Heart left ventricle (tissue), 16 donors: ENCODE results near the gene PEMT. TPM values are rescaled to one million over a fixed set of nuclear protein-coding genes. Genes with fewer than 3 reads are reported as not detected.
A peak's percentile ranks its signal among the peaks of the same experiment; 100 is the strongest.

Experiments used
- ATAC-seq, 4 donors: fragments of 200-7000 bp; cut with Tn5 transposase; one replicate each; pipeline ENCODE4 v1.9.1; 2020 to 2022; ENCODE audit warnings: moderate library complexity in 4 of 4, mild to moderate bottlenecking in 3 of 4, moderate number of reproducible peaks in 1 of 4
- DNase-seq, 5 donors: peaks; one replicate each; pipeline ENCODE4 v3.0.0-alpha.2; 2020
- H3K27ac ChIP-seq, 12 donors: fragments of 200-600 bp; sonication (generic) in 4 of 12; one replicate each; pipeline versions ENCODE4 v1.5.0 to v1.8.0; 2016 to 2022; ENCODE audit warnings: mild to moderate bottlenecking in 2 of 12
- H3K27me3 ChIP-seq, 9 donors: fragments of 200-600 bp; sonication (generic) in 2 of 9; one replicate each; pipeline versions ENCODE4 v1.5.1 to v1.8.0; 2016 to 2022; ENCODE audit warnings: mild to moderate bottlenecking in 3 of 9
- H3K36me3 ChIP-seq, 9 donors: fragments of 200-600 bp; sonication (generic) in 2 of 9; one replicate each; pipeline versions ENCODE4 v1.5.0 to v1.8.0; 2018 to 2022; ENCODE audit warnings: mild to moderate bottlenecking in 2 of 9
- H3K4me1 ChIP-seq, 12 donors: fragments of 200-600 bp; sonication (generic) in 4 of 12; one replicate each; pipeline versions ENCODE4 v1.5.0 to v1.8.0; 2016 to 2022; ENCODE audit warnings: mild to moderate bottlenecking in 3 of 12
- H3K4me3 ChIP-seq, 12 donors: fragments of 200-600 bp; sonication (generic) in 4 of 12; one replicate each; pipeline versions ENCODE4 v1.5.0 to v1.8.0; 2017 to 2022; ENCODE audit warnings: mild to moderate bottlenecking in 9 of 12, moderate library complexity in 4 of 12
- H3K9me3 ChIP-seq, 12 donors: fragments of 200-600 bp; sonication (generic) in 4 of 12; one replicate each; pipeline versions ENCODE4 v1.5.0 to v1.8.0; 2016 to 2022; ENCODE audit warnings: mild to moderate bottlenecking in 1 of 12
- CTCF ChIP-seq, 12 donors: fragments of 200-600 bp; sonication (generic) in 4 of 12; IDR thresholded peaks; one replicate each; pipeline versions ENCODE4 v1.5.0 to v1.8.0; 2018 to 2022; ENCODE audit warnings: antibody characterized with exemption in 12 of 12, mild to moderate bottlenecking in 5 of 12
- POLR2A ChIP-seq, 2 donors: fragments of 450-650 bp; IDR thresholded peaks; one replicate each; pipeline ENCODE4 v1.6.1; 2017; ENCODE audit warnings: antibody characterized with exemption in 2 of 2, mild to moderate bottlenecking in 2 of 2, moderate library complexity in 2 of 2
- WGBS, 4 donors: extraction: QIAGEN DNeasy Blood & Tissue Kit in 2 of 4; methylation state at CpG; one replicate each; pipeline versions ENCODE4 v1.1.5 to v1.1.7; 2013 to 2018; 5-methylcytosine and 5-hydroxymethylcytosine counted together
- intact Hi-C, 10 donors: fragments of 100-400 bp; cut with DNase I; formaldehyde crosslinking; loops; one replicate each; pipeline versions ENCODE4 v1.11.1 to v1.14.2; 2022
- polyA plus RNA-seq, 2 donors: library from polyadenylated mRNA; stranded (reverse); fragments of 200-250 nt; gene quantifications; one replicate each; pipeline ENCODE4 v1.2.3, GENCODE V29; 2013
- total RNA-seq, 9 donors: library from RNA; depleted of rRNA in 2 of 9; stranded (reverse); fragments of >200 nt in 2 of 9; fragmentation: NEBNext Ultra II Directional in 3 of 9; extraction: Animal tissue kit (Norgen Biotek cat#: 25700) in 3 of 9; gene quantifications; one replicate each; pipeline versions ENCODE4 v1.1.0 to v1.2.4, GENCODE V29; 2016 to 2023
- donor health status: ischemic (EF 13 %, LVEDD 7.1; RV severe dilation, severe dysfunction).
- donor health status: healthy with polysubstance abuse.
- donor health status: DM: no; HTN: yes; CAD: no.
- donor health status: DM: no; HTN: no; CAD: no.
- donor health status: ischemic (EF 25% LVEDD 6.9; RV normal size, moderate dysfunction).
- donor health status: ischemic (EF 25% LVEDD 5.7; RV mildly dilated, moderate dysfunction).
- donor health status: healthy.
- donor health status: DM: yes; HTN: yes; CAD: no.
- donor health status: ischemic (EF 35%, LVEDD 5.7; RV mildly dilated, moderate dysfunction).
- donor health status: nonischemic (EF 11% LVEDD 7.7; RV severe dilation, severe dysfunction).
- donor health status: DM: yes; HTN: yes; CAD: no.
- donor health status: PGD.
- donor health status: ischemic (EF 29% LVEDD 5.4; RV normal size, mild dysfunction).
- donor health status: nonischemic (EF 23%, LVEDD 6.1; RV moderate dilation, normal function).

The PEMT gene
- total and polyA plus RNA-seq, 11 donors: 15.7 to 42.2 (median 25.4) TPM

DNA sequence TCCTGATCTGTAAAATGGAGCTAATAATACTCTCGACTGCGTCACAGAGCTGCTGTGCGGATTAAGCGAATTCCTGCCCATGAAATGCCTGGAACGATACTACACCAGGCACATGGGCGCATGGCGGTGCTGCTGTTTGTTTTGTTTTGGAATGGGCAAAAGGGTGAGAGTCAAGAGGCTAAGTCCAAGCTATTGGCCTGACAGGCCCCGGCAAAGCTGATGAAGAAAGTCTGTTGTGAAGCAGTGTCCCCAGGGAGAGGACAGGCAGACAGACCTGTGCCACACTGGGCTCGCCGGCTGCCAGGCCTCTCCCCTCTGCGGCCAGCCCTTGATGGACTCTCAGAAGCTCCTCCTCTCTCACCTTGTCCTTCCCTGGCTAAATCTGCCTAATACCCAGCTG, 64.0 kb downstream of the PEMT start:
- no peak for TF ChIP-seq POLR2A (IDR thresholded peaks at IDR 0.05)
- TF ChIP-seq CTCF (IDR thresholded peaks at IDR 0.05): no peak
- 74 to 83% (median 78%) methylated on average over 11 of the region's 11 CpGs for WGBS, 4 donors
- Histone ChIP-seq H3K27ac (peak overlapping the region in 8 of 12 donors; percentile 56 to 85 (median 74)), H3K4me1 (peaks cover 0 to 41% (median 14%) of the 10 kb centered on the region in 12 donors), H3K27me3 (no peaks in the 10 kb centered on the region), H3K36me3 (no peaks in the 10 kb centered on the region), H3K4me3 (no peak overlapping the region), H3K9me3 (peaks cover 0 to 3% (median 0%) of the 10 kb centered on the region in 12 donors)
- ATAC-seq: peak in 3 of 4 donors; percentile 16 to 33 (median 30)
- DNase-seq: no peak
- intact Hi-C loops: loop anchor here in 1 of 10 donors (5.0 kb wide), 1 partner anchor 40 kb away; no protein-coding TSS in a partner anchor

- TF ChIP-seq CTCF (IDR thresholded peaks at IDR 0.05) (no peak), POLR2A (IDR thresholded peaks at IDR 0.05) (no peak)
- H3K4me1 ChIP-seq: peaks cover 0 to 41% (median 14%) of the 10 kb centered on the region in 12 donors
- H3K4me3 ChIP-seq: no peak overlapping the region
- peak overlapping the region in 11 of 12 donors; percentile 30 to 85 (median 73) for H3K27ac ChIP-seq
- WGBS, 4 donors: 38 to 61% (median 54%) methylated on average over 14 of the region's 14 CpGs
- H3K9me3 ChIP-seq: no peaks in the 10 kb centered on the region
- intact Hi-C loops: loop anchor here in 2 of 10 donors (1.0 to 5.0 kb wide), 2 partner anchors 19 to 41 kb away; no protein-coding TSS in a partner anchor
- ATAC-seq: peak; percentile 86 to 92 (median 90)
- H3K27me3 ChIP-seq: no peaks in the 10 kb centered on the region
- peak; percentile 48 to 86 (median 66) for DNase-seq
- H3K36me3 ChIP-seq: no peaks in the 10 kb centered on the region
Observed at GRCh38 chr17:17526369-17526768, 65.1 kb downstream of the PEMT start.

GRCh38 chr17:17525956-17526355, 65.6 kb downstream of the PEMT start:
- Histone ChIP-seq H3K4me1 (peaks cover 0 to 41% (median 14%) of the 10 kb centered on the region in 12 donors), H3K36me3 (peaks cover 0 to 2% (median 0%) of the 10 kb centered on the region in 9 donors), H3K4me3 (no peak overlapping the region), H3K27ac (peak overlapping the region in 11 of 12 donors; percentile 30 to 85 (median 73)), H3K9me3 (no peaks in the 10 kb centered on the region), H3K27me3 (no peaks in the 10 kb centered on the region)
- peak in 2 of 5 donors; percentile 17 to 20 for DNase-seq
- no peak for TF ChIP-seq POLR2A (IDR thresholded peaks at IDR 0.05)
- TF ChIP-seq CTCF (IDR thresholded peaks at IDR 0.05): no peak
- 52 to 80% (median 62%) methylated on average over 6 of the region's 6 CpGs for WGBS, 4 donors
- intact Hi-C loops: loop anchor here in 2 of 10 donors (1.0 to 5.0 kb wide), 2 partner anchors 19 to 41 kb away; no protein-coding TSS in a partner anchor
- peak in 3 of 4 donors; percentile 9 to 50 (median 16) for ATAC-seq

- Histone ChIP-seq H3K36me3 (peaks cover 0 to 4% (median 0%) of the 10 kb centered on the region in 9 donors), H3K27me3 (no peaks in the 10 kb centered on the region), H3K9me3 (no peaks in the 10 kb centered on the region), H3K27ac (peak overlapping the region in 4 of 12 donors; percentile 72 to 85 (median 82)), H3K4me3 (no peak overlapping the region), H3K4me1 (peaks cover 0 to 41% (median 14%) of the 10 kb centered on the region in 12 donors)
- DNase-seq: peak in 2 of 5 donors; percentile 25 to 34
- WGBS, 4 donors: 71 to 81% (median 74%) methylated on average over 15 of the region's 15 CpGs
- no peak for ATAC-seq
- intact Hi-C loops: loop anchor here in 1 of 10 donors (5.0 kb wide), 1 partner anchor 42 kb away; no protein-coding TSS in a partner anchor
- TF ChIP-seq CTCF (IDR thresholded peaks at IDR 0.05): no peak
- TF ChIP-seq POLR2A (IDR thresholded peaks at IDR 0.05): no peak
Observed at GRCh38 chr17:17525311-17525710, 66.2 kb downstream of the PEMT start.
